CD4-positive, alpha-beta T cell treated with Interleukin-10 for 1 hour (primary cell): ENCODE data around the gene NUDT5.

Experiments
- DNase-seq: peaks from one replicate; pipeline ENCODE4 v3.0.0-alpha.2; 2020

Gene NUDT5

GRCh38 chr10:12162927-12163326 is 32.8 kb downstream of the NUDT5 start:
- DNase-seq, result no peak

- no peak for DNase-seq
Observed at GRCh38 chr10:12160664-12161063, 35.0 kb downstream of the NUDT5 start.

GRCh38 chr10:12158111-12158510 is 37.6 kb downstream of the NUDT5 start:
- no peak for DNase-seq

- no peak for DNase-seq
Observed at GRCh38 chr10:12156367-12157123, 39.1 kb downstream of the NUDT5 start.

- DNase-seq, result no peak
Observed at GRCh38 chr10:12154516-12154915, 41.2 kb downstream of the NUDT5 start.

- no peak for DNase-seq
Observed at GRCh38 chr10:12150163-12150562, 45.5 kb downstream of the NUDT5 start.

GRCh38 chr10:12144538-12144937 is 51.2 kb downstream of the NUDT5 start:
- DNase-seq, result no peak

GRCh38 chr10:12140038-12140437 is 55.7 kb downstream of the NUDT5 start:
- DNase-seq, result no peak

GRCh38 chr10:12135631-12136030 is 60.1 kb downstream of the NUDT5 start:
- no peak for DNase-seq

GRCh38 chr10:12130237-12130872 is 65.3 kb downstream of the NUDT5 start:
- DNase-seq, result peak; percentile 63

- peak; percentile 97 for DNase-seq
Observed at GRCh38 chr10:12129222-12130111, 66.2 kb downstream of the NUDT5 start, which contains the start of gene SEC61A2. TSS of gene SEC61A2 (plus strand) at chr10:12129677. CDS start at chr10:12129788, 111 bp downstream.

GRCh38 chr10:12121673-12122072 is 74.0 kb downstream of the NUDT5 start:
- DNase-seq, result no peak
